IMR-90 (cell line): Measurements from ENCODE around the gene HEXIM1. TPM values are rescaled to one million over a fixed set of nuclear protein-coding genes. Genes with fewer than 3 reads are reported as not detected.

Source experiments
- ATAC-seq: fragments of 200-7000 bp; cut with Tn5 transposase; 2 replicates; pipeline ENCODE4 v1.9.1; 2020; ENCODE audit warnings: low read depth, mild to moderate bottlenecking, moderate library complexity
- BruUV-seq: library from RNA; stranded (reverse); fragments of 400-500 nt; replicated peaks from 2 replicates; lab custom pipeline; 2021; lab: Mats Ljungman, UMichigan
- CTCF ChIA-PET: fragments of 300-600 bp; formaldehyde crosslinking; extraction: SDS; loops from one replicate; lab custom pipeline; 2021; ENCODE audit warnings: antibody characterized with exemption; lab: Yijun Ruan, JAX
- POLR2A ChIA-PET: fragments of 300-600 bp; sonication (Branson Sonifier 250); formaldehyde crosslinking; loops from one replicate; lab custom pipeline; 2022; ENCODE audit warnings: antibody characterized with exemption; ENCODE audit not compliant: unreplicated experiment; lab: Charles Lee
- DNase-seq: peaks from one replicate; pipeline ENCODE4 v3.0.0; 2013
- H2AFZ ChIP-seq: replicated peaks from 2 replicates; pipeline ENCODE3; 2013; ENCODE audit warnings: low read length, mild to moderate bottlenecking; ENCODE audit not compliant: poor library complexity
- H2AK5ac ChIP-seq: 2 replicates; pipeline ENCODE4 v1.6.1; 2013; ENCODE audit warnings: low read depth, low read length, inconsistent platforms
- H2AK9ac ChIP-seq: replicated peaks from 2 replicates; pipeline ENCODE3; 2013; ENCODE audit warnings: mild to moderate bottlenecking, low read depth, low read length, moderate library complexity; ENCODE audit not compliant: poor library complexity
- H2BK120ac ChIP-seq: 2 replicates; pipeline ENCODE4 v1.6.1; 2013; ENCODE audit warnings: low read depth, low read length, inconsistent platforms
- H2BK15ac ChIP-seq: 3 replicates; pipeline ENCODE4 v1.6.1; 2013; ENCODE audit warnings: low read depth, low read length, inconsistent platforms
- H2BK20ac ChIP-seq: 2 replicates; pipeline ENCODE4 v1.6.1; 2013; ENCODE audit warnings: low read depth, mild to moderate bottlenecking, inconsistent platforms, low read length, moderate library complexity
- H2BK5ac ChIP-seq: 2 replicates; pipeline ENCODE4 v1.6.1; 2013; ENCODE audit warnings: mild to moderate bottlenecking, low read depth, low read length, inconsistent platforms; ENCODE audit not compliant: poor library complexity, severe bottlenecking
- H3K14ac ChIP-seq: replicated peaks from 2 replicates; pipeline ENCODE4 v1.6.1; 2013; ENCODE audit warnings: low read depth, low read length, inconsistent platforms
- H3K18ac ChIP-seq: 2 replicates; pipeline ENCODE4 v1.6.1; 2013; ENCODE audit warnings: low read depth, low read length, control low read depth
- H3K23ac ChIP-seq: 2 replicates; pipeline ENCODE4 v1.6.1; 2013; ENCODE audit warnings: low read depth, low read length, inconsistent platforms
- H3K27ac ChIP-seq: 2 replicates; pipeline ENCODE4 v1.5.1; 2013; ENCODE audit warnings: mild to moderate bottlenecking, control low read depth, low read length; ENCODE audit not compliant: insufficient read depth
- H3K27me3 ChIP-seq: 2 replicates; pipeline ENCODE4 v1.6.1; 2013; ENCODE audit warnings: low read length; ENCODE audit not compliant: control insufficient read depth, insufficient read depth
- H3K36me3 ChIP-seq: 2 replicates; pipeline ENCODE4 v1.6.1; 2013; ENCODE audit warnings: low read length, mixed read lengths; ENCODE audit not compliant: control insufficient read depth, insufficient read depth
- H3K4ac ChIP-seq: 2 replicates; pipeline ENCODE4 v1.6.1; 2013; ENCODE audit warnings: low read depth, low read length, inconsistent platforms
- H3K4me1 ChIP-seq: 2 replicates; pipeline ENCODE4 v1.6.1; 2013; ENCODE audit warnings: low read length, mixed read lengths; ENCODE audit not compliant: control insufficient read depth, insufficient read depth
- H3K4me2 ChIP-seq: 2 replicates; pipeline ENCODE4 v1.6.1; 2013; ENCODE audit warnings: low read depth, mild to moderate bottlenecking, control low read depth, low read length, moderate library complexity
- H3K4me3 ChIP-seq: 2 replicates; pipeline ENCODE4 v1.5.1; 2013; ENCODE audit warnings: low read depth, mild to moderate bottlenecking, control low read depth, low read length, moderate library complexity; ENCODE audit not compliant: insufficient read depth
- H3K56ac ChIP-seq: 2 replicates; pipeline ENCODE4 v1.6.1; 2013; ENCODE audit warnings: low read length, inconsistent platforms; ENCODE audit not compliant: insufficient read depth; ENCODE audit errors: extremely low read depth
- H3K79me1 ChIP-seq, 2 experiments: 2 replicates each; pipeline ENCODE4 v1.6.1; 2013; ENCODE audit warnings: low read length in 2 of 2, inconsistent platforms in 1 of 2, low read depth in 1 of 2
- H3K9ac ChIP-seq: 2 replicates; pipeline ENCODE4 v1.6.1; 2013; ENCODE audit warnings: low read depth, low read length, control low read depth
- H3K9me1 ChIP-seq: 2 replicates; pipeline ENCODE4 v1.6.1; 2013; ENCODE audit warnings: low read length, inconsistent platforms; ENCODE audit not compliant: insufficient read depth
- H3K9me3 ChIP-seq: 2 replicates; pipeline ENCODE4 v1.6.1; 2013; ENCODE audit warnings: low read length; ENCODE audit not compliant: control insufficient read depth, insufficient read depth
- H4K20me1 ChIP-seq: 2 replicates; pipeline ENCODE4 v1.6.1; 2013; ENCODE audit warnings: low read length, inconsistent platforms; ENCODE audit not compliant: insufficient read depth
- H4K5ac ChIP-seq: 2 replicates; pipeline ENCODE4 v1.6.1; 2013; ENCODE audit warnings: mild to moderate bottlenecking, low read depth, low read length, control low read depth
- H4K8ac ChIP-seq, 2 experiments: 2 replicates each; pipeline ENCODE4 v1.6.1; 2013; ENCODE audit warnings: low read depth in 2 of 2, low read length in 2 of 2, control low read depth in 1 of 2, inconsistent platforms in 1 of 2
- H4K91ac ChIP-seq: 2 replicates; pipeline ENCODE4 v1.6.1; 2013; ENCODE audit warnings: low read depth, low read length, inconsistent platforms; ENCODE audit not compliant: insufficient read depth
- CEBPB ChIP-seq: IDR thresholded peaks from 2 replicates; pipeline ENCODE4 v1.6.1; 2012; ENCODE audit warnings: low read depth, low read length, improper control_type of control experiment
- CHD1 ChIP-seq: IDR thresholded peaks from 2 replicates; pipeline ENCODE4 v1.6.1; 2012; ENCODE audit warnings: low read depth, low read length, improper control_type of control experiment
- MAFK ChIP-seq: IDR thresholded peaks from 2 replicates; pipeline ENCODE4 v1.6.1; 2012; ENCODE audit warnings: low read depth, low read length, improper control_type of control experiment
- MAZ ChIP-seq: IDR thresholded peaks from 2 replicates; pipeline ENCODE4 v1.6.1; 2012; ENCODE audit warnings: low read depth, mild to moderate bottlenecking, low read length, improper control_type of control experiment, moderate library complexity, borderline replicate concordance
- MXI1 ChIP-seq: IDR thresholded peaks from 2 replicates; pipeline ENCODE4 v1.6.1; 2012; ENCODE audit warnings: low read depth, mild to moderate bottlenecking, low read length, moderate library complexity, borderline replicate concordance
- POLR2A ChIP-seq: IDR thresholded peaks from 2 replicates; pipeline ENCODE4 v1.6.1; 2012; ENCODE audit warnings: mild to moderate bottlenecking, low read depth, low read length
- RAD21 ChIP-seq: IDR thresholded peaks from 2 replicates; pipeline ENCODE4 v1.6.1; 2012; ENCODE audit warnings: low read length, improper control_type of control experiment
- RCOR1 ChIP-seq: IDR thresholded peaks from 2 replicates; pipeline ENCODE4 v1.6.1; 2012; ENCODE audit warnings: mild to moderate bottlenecking, low read length, improper control_type of control experiment; ENCODE audit not compliant: insufficient replicate concordance
- SMC3 ChIP-seq: fragments of 150-350 bp; IDR thresholded peaks from 2 replicates; pipeline ENCODE4 v1.6.1; 2016; ENCODE audit warnings: low read depth, mild to moderate bottlenecking, antibody characterized with exemption, low read length, moderate library complexity
- WGBS, 2 experiments: methylation state at CpG; one replicate each; pipeline versions ENCODE4 v1.1.5 to v1.1.7; 2013; ENCODE audit warnings: missing lambda C conversion rate in 2 of 2; ENCODE audit not compliant: insufficient read length in 1 of 2; ENCODE audit errors: extremely low coverage in 2 of 2; 5-methylcytosine and 5-hydroxymethylcytosine counted together
- dilution Hi-C: fragments of 300-500 bp; cut with HindIII; formaldehyde crosslinking; loops from one replicate; pipeline ENCODE4 v1.14.3; 2018; ENCODE audit warnings: low sequenced_read_pairs; ENCODE audit not compliant: unreplicated experiment
- in situ Hi-C: fragments of 300-500 bp; cut with MboI; formaldehyde crosslinking; loops from 3 replicates; pipeline ENCODE4 v1.14.3; 2019; ENCODE audit warnings: low sequenced_read_pairs, inconsistent platforms, mixed read lengths
- intact Hi-C: fragments of 100-400 bp; cut with micrococcal nuclease; formaldehyde crosslinking; loops from 2 replicates; pipeline ENCODE4 v1.10.0; 2022
- polyA plus RNA-seq, 3 experiments: library from polyadenylated mRNA; depleted of rRNA; stranded (reverse); fragments of >200 nt; gene quantifications; 2 replicates each; pipeline ENCODE4 v1.2.3, GENCODE V29; 2012; ENCODE audit warnings: low replicate concordance in 1 of 3
- total RNA-seq: library from RNA; depleted of rRNA; stranded (reverse); fragments of >200 nt; gene quantifications from 2 replicates; pipeline ENCODE4 v1.2.3, GENCODE V29; 2012
- TF ChIP-seq, protein P1 (sequence below): fragments of 150-350 bp; IDR thresholded peaks from 2 replicates; pipeline ENCODE4 v1.6.1; 2016; ENCODE audit warnings: low read depth, mild to moderate bottlenecking, low read length, moderate library complexity, borderline replicate concordance
- TF ChIP-seq, protein P2 (sequence below): conservative IDR thresholded peaks from 2 replicates; pipeline ENCODE4 v1.5.1; 2012; ENCODE audit warnings: mild to moderate bottlenecking, low read depth, low read length, improper control_type of control experiment
- TF ChIP-seq, protein P3 (sequence below): fragments of 150-350 bp; IDR thresholded peaks from 2 replicates; pipeline ENCODE4 v1.6.1; 2017; ENCODE audit warnings: mild to moderate bottlenecking, antibody characterized with exemption, low read length, low read depth

HEXIM1 gene
- total and polyA plus RNA-seq, 2 of the 4 experiments (the other 2 are of a cell fraction), result 5.9 to 14.5 TPM

DNA sequence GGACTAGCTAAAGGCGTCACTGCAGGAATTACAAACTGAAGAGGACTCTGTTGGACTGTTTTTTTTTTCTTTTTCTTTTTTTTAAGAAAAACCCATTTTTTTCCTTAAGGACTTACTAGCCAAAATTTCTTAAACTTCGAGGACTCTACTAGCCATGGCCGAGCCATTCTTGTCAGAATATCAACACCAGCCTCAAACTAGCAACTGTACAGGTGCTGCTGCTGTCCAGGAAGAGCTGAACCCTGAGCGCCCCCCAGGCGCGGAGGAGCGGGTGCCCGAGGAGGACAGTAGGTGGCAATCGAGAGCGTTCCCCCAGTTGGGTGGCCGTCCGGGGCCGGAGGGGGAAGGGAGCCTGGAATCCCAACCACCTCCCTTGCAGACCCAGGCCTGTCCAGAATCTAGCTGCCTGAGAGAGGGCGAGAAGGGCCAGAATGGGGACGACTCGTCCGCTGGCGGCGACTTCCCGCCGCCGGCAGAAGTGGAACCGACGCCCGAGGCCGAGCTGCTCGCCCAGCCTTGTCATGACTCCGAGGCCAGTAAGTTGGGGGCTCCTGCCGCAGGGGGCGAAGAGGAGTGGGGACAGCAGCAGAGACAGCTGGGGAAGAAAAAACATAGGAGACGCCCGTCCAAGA, 878 bp downstream of the HEXIM1 start:
- H3K79me1 ChIP-seq, result peaks cover 7 to 46% of the 10 kb centered on the region in 2 experiments; a peak in 2 of 4 replicates
- in situ Hi-C loops, result no loop called here
- CTCF ChIA-PET, result interaction anchor here (0.6 to 4.7 kb wide), 11 partner anchors 11 to 1283 kb away, joined by 3 to 60 read pairs (median 5); partner anchors contain the start of genes ACBD4 and HEXIM2
- peak overlapping the region; percentile 93 for H3K4ac ChIP-seq
- POLR2A ChIA-PET, result interaction anchor here (0.5 to 4.9 kb wide), 9 partner anchors 10 to 168 kb away, joined by 3 to 53 read pairs (median 8); partner anchors contain the start of genes ACBD4, HEXIM2 and MAP3K14
- H2BK120ac ChIP-seq, result peak overlapping the region; percentile 19; the same call in 1 of the 2 replicates
- H3K4me2 ChIP-seq, result peak overlapping the region; percentile 78
- H3K23ac ChIP-seq, result peak overlapping the region; percentile 89
- no peak overlapping the region for H2BK20ac ChIP-seq
- peaks cover 37% of the 10 kb centered on the region for H4K20me1 ChIP-seq
- intact Hi-C loops, result loop anchor here (1.0 kb wide), 2 partner anchors 12 to 48 kb away; partner anchors contain the start of gene HEXIM2
- peak overlapping the region; percentile 56 for H3K4me3 ChIP-seq
- H3K9me3 ChIP-seq, result no peaks in the 10 kb centered on the region
- H4K91ac ChIP-seq, result peak overlapping the region; percentile 57
- ATAC-seq (peak; percentile 37), DNase-seq (peak; percentile 78)
- no peaks in the 10 kb centered on the region for H3K27me3 ChIP-seq
- dilution Hi-C loops, result no loop called here
- H2BK15ac ChIP-seq, result no peak overlapping the region
- peak overlapping the region; percentile 97 for H2AK9ac ChIP-seq
- no TSS peak for BruUV-seq
- 0 out of 2 replicates have a peak, but pooled peaks cover 2% of the 10 kb centered on the region for H3K36me3 ChIP-seq
- peak overlapping the region; percentile 92 for H2AK5ac ChIP-seq
- H3K9me1 ChIP-seq, result peaks cover 12% of the 10 kb centered on the region
- TF ChIP-seq, protein P1, sequence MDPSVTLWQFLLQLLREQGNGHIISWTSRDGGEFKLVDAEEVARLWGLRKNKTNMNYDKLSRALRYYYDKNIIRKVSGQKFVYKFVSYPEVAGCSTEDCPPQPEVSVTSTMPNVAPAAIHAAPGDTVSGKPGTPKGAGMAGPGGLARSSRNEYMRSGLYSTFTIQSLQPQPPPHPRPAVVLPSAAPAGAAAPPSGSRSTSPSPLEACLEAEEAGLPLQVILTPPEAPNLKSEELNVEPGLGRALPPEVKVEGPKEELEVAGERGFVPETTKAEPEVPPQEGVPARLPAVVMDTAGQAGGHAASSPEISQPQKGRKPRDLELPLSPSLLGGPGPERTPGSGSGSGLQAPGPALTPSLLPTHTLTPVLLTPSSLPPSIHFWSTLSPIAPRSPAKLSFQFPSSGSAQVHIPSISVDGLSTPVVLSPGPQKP, result no peak
- TF ChIP-seq SMC3 (peak; percentile 62), MXI1 (peak; percentile 33; the same call in 1 of the 2 replicates), MAZ (peak; percentile 93; the same call in 1 of the 2 replicates), CHD1 (0 out of 2 replicates have a peak, but pooled peaks have one; percentile 68), POLR2A (no peak; the same call in 1 of the 2 replicates), CEBPB (no peak), RAD21 (peak; percentile 71), MAFK (no peak), RCOR1 (peak; percentile 7)
- TF ChIP-seq, protein P2, sequence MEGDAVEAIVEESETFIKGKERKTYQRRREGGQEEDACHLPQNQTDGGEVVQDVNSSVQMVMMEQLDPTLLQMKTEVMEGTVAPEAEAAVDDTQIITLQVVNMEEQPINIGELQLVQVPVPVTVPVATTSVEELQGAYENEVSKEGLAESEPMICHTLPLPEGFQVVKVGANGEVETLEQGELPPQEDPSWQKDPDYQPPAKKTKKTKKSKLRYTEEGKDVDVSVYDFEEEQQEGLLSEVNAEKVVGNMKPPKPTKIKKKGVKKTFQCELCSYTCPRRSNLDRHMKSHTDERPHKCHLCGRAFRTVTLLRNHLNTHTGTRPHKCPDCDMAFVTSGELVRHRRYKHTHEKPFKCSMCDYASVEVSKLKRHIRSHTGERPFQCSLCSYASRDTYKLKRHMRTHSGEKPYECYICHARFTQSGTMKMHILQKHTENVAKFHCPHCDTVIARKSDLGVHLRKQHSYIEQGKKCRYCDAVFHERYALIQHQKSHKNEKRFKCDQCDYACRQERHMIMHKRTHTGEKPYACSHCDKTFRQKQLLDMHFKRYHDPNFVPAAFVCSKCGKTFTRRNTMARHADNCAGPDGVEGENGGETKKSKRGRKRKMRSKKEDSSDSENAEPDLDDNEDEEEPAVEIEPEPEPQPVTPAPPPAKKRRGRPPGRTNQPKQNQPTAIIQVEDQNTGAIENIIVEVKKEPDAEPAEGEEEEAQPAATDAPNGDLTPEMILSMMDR, result peak; percentile 91
- TF ChIP-seq, protein P3, sequence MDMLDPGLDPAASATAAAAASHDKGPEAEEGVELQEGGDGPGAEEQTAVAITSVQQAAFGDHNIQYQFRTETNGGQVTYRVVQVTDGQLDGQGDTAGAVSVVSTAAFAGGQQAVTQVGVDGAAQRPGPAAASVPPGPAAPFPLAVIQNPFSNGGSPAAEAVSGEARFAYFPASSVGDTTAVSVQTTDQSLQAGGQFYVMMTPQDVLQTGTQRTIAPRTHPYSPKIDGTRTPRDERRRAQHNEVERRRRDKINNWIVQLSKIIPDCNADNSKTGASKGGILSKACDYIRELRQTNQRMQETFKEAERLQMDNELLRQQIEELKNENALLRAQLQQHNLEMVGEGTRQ, result no peak
- peak overlapping the region; percentile 79 for H2AFZ ChIP-seq
- H3K27ac ChIP-seq, result peak overlapping the region; percentile 94
- H4K8ac ChIP-seq, result peak overlapping the region; percentile 36 to 64; a peak in 3 of 4 replicates
- peak overlapping the region; percentile 86 for H3K14ac ChIP-seq
- peak overlapping the region; percentile 88 for H2BK5ac ChIP-seq
- H3K56ac ChIP-seq, result peak overlapping the region; percentile 72
- H3K9ac ChIP-seq, result peak overlapping the region; percentile 94
- 3% methylated on average over 13 of the region's 32 CpGs; no CpG with 5 or more reads in 1 of the 2 experiments for WGBS, 2 experiments
- peak overlapping the region; percentile 50 for H4K5ac ChIP-seq
- H3K18ac ChIP-seq, result peak overlapping the region; percentile 85
- H3K4me1 ChIP-seq, result peaks cover 12% of the 10 kb centered on the region
